ENCODE data around the gene S100A9. TPM values are rescaled to one million over a fixed set of nuclear protein-coding genes. Genes with fewer than 3 reads are reported as not detected.

Gene S100A9
- total and polyA plus RNA-seq, 2 of the 8 experiments (the other 6 are each of a cell fraction or from before 2014, with no cell fraction given) = not detected

- Histone ChIP-seq H2BK15ac (ENCODE audit: low read length) (no peak overlapping the region), H3K14ac (ENCODE audit: insufficient read length) (no peak overlapping the region), H3K9me3 (ENCODE audit: insufficient read depth in 2 of 2, low read depth in 1 of 2, low read length in 1 of 2) (no peaks in the 10 kb centered on the region), H3K4me3 (ENCODE audit: extremely low read depth in 1 of 4, insufficient read depth in 2 of 4, low read depth in 3 of 4, low read length in 4 of 4) (no peak overlapping the region), H4K20me1 (replicated peaks in 1 of 2; ENCODE audit: control insufficient read depth in 1 of 2, insufficient read depth in 2 of 2, low read length in 2 of 2) (no peaks in the 10 kb centered on the region), H3K27ac (ENCODE audit: low read depth, low read length) (no peak overlapping the region), H3K23ac (ENCODE audit: insufficient read length) (no peak overlapping the region), H3K4me2 (ENCODE audit: insufficient read depth in 1 of 2, low read depth in 2 of 2, low read length in 2 of 2) (no peak overlapping the region), H4K91ac (replicated peaks; ENCODE audit: insufficient read length, low read length) (no peak overlapping the region), H3K27me3 (replicated peaks in 1 of 4; ENCODE audit: control insufficient read depth in 3 of 4, extremely low read depth in 1 of 4, insufficient read depth in 3 of 4, low read length in 3 of 4) (peaks cover 0 to 2% (median 0%) of the 10 kb centered on the region in 4 experiments; a peak in 1 of 7 replicates), H2BK5ac (ENCODE audit: low read depth, low read length) (no peak overlapping the region), H3K36me3 (ENCODE audit: control insufficient read depth in 2 of 4, insufficient read depth in 4 of 4, low read length in 3 of 4) (no peaks in the 10 kb centered on the region), H3K56ac (replicated peaks; ENCODE audit: insufficient read length, low read depth, low read length) (no peak overlapping the region), H3K23me2 (ENCODE audit: low read depth, low read length) (no peaks in the 10 kb centered on the region), H3K18ac (ENCODE audit: extremely low read depth, low read length) (no peak overlapping the region), H2AFZ (ENCODE audit: low read length) (no peak overlapping the region), H3K4me1 (replicated peaks in 1 of 4; ENCODE audit: control insufficient read depth in 3 of 4, insufficient read depth in 4 of 4, low read length in 3 of 4) (no peaks in the 10 kb centered on the region; a peak in 1 of 7 replicates), H3K79me2 (ENCODE audit: control insufficient read depth in 1 of 2, insufficient read depth in 2 of 2, low read length in 2 of 2) (no peaks in the 10 kb centered on the region), H4K8ac (ENCODE audit: extremely low read depth, insufficient read depth, low read length) (no peak overlapping the region), H3K9ac (replicated peaks in 1 of 4; ENCODE audit: extremely low read depth in 1 of 4, low read depth in 3 of 4, low read length in 3 of 4) (no peak overlapping the region), H3K4ac (replicated peaks; ENCODE audit: insufficient read length, low read depth, low read length) (no peak overlapping the region), H2AK5ac (ENCODE audit: low read depth, low read length) (no peak overlapping the region), H4K5ac (ENCODE audit: insufficient read length, low read depth, low read length) (no peak overlapping the region), H2BK12ac (ENCODE audit: low read depth, low read length) (no peak overlapping the region), H2BK120ac (replicated peaks; ENCODE audit: low read depth, low read length) (no peak overlapping the region), H3K79me1 (ENCODE audit: low read depth, low read length) (no peaks in the 10 kb centered on the region), H2BK20ac (ENCODE audit: low read length) (no peak overlapping the region)
- FAIRE-seq (no peak), DNase-seq (ENCODE audit: low read depth in 1 of 2, low spot score in 2 of 2) (peak in 1 of 2 experiments; percentile 40)
- ChIA-PET POLR2A (ENCODE audit: partially characterized antibody) (interaction anchor here (0.6 kb wide), 1 partner anchor 303 kb away, joined by 3 read pairs; no protein-coding TSS in a partner anchor), CTCF (ENCODE audit: partially characterized antibody) (interaction anchor here (0.9 to 1.5 kb wide), 6 partner anchors 9 to 149 kb away, joined by 3 to 5 read pairs (median 4); partner anchors contain the start of gene PGLYRP3)
- no peak for TF ChIP-seq SP1 (IDR thresholded peaks at IDR 0.05; ENCODE audit: low read depth, low read length)
- no peak for TF ChIP-seq HDAC2 (IDR thresholded peaks at IDR 0.05; ENCODE audit: borderline replicate concordance in 1 of 2, low read depth in 2 of 2, low read length in 2 of 2)
- TF ChIP-seq KDM4A (IDR thresholded peaks at IDR 0.05; ENCODE audit: low read depth, low read length, severe bottlenecking) = no peak
- TF ChIP-seq MAFK (IDR thresholded peaks at IDR 0.05; ENCODE audit: low read depth, low read length) = no peak
- TF ChIP-seq TAF1 (IDR thresholded peaks at IDR 0.05; ENCODE audit: low read depth, low read length) = no peak
- TF ChIP-seq HDAC6 (IDR thresholded peaks at IDR 0.05; ENCODE audit: low read depth, low read length) = no peak
- no peak for TF ChIP-seq RBBP5 (IDR thresholded peaks at IDR 0.05; ENCODE audit: borderline replicate concordance, low read depth, low read length)
- no peak for TF ChIP-seq KDM5A (IDR thresholded peaks at IDR 0.05; ENCODE audit: low read length)
- no peak for TF ChIP-seq CREB1 (IDR thresholded peaks at IDR 0.05)
- no peak for TF ChIP-seq E2F6 (IDR thresholded peaks at IDR 0.05)
- 90% methylated on average over 12 of the region's 14 CpGs; no CpG with 5 or more reads in 1 of the 2 experiments for WGBS, 2 experiments (ENCODE audit: extremely low coverage in 1 of 2, insufficient coverage in 1 of 2, insufficient read length in 1 of 2, insufficient replicate concordance in 2 of 2, low coverage in 1 of 2, low lambda C conversion rate in 2 of 2, missing lambda C conversion rate in 1 of 2)
Measured at GRCh38 chr1:153345187-153346076, 12.2 kb upstream of the S100A9 start.
